Measurements from ENCODE around the gene DTNBP1.

The DTNBP1 gene

DNA sequence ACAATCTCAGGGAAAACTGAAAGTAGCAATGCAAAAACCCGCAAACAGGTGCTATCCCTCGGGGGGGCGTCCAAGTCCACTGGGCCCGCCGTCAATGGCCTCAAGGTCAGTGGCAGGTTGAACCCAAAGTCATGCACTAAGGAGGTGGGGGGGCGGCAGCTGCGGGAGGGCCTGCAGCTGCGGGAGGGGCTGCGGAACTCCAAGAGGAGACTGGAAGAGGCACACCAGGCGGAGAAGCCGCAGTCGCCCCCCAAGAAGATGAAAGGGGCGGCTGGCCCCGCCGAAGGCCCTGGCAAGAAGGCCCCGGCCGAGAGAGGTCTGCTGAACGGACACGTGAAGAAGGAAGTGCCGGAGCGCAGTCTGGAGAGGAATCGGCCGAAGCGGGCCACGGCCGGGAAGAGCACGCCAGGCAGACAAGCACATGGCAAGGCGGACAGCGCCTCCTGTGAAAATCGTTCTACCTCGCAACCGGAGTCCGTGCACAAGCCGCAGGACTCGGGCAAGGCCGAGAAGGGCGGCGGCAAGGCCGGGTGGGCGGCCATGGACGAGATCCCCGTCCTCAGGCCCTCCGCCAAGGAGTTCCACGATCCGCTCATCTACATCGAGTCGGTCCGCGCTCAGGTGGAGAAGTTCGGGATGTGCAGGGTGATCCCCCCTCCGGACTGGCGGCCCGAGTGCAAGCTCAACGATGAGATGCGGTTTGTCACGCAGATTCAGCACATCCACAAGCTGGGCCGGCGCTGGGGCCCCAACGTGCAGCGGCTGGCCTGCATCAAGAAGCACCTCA, 166.3 kb downstream of the DTNBP1 start:
- no peak for TF ChIP-seq SIN3A (IDR thresholded peaks at IDR 0.05; ENCODE audit: borderline replicate concordance, insufficient read depth, low read length)
- no peak for TF ChIP-seq POLR2AphosphoS5 (IDR thresholded peaks at IDR 0.05; ENCODE audit: low read depth, low read length)
- TF ChIP-seq, protein P1, sequence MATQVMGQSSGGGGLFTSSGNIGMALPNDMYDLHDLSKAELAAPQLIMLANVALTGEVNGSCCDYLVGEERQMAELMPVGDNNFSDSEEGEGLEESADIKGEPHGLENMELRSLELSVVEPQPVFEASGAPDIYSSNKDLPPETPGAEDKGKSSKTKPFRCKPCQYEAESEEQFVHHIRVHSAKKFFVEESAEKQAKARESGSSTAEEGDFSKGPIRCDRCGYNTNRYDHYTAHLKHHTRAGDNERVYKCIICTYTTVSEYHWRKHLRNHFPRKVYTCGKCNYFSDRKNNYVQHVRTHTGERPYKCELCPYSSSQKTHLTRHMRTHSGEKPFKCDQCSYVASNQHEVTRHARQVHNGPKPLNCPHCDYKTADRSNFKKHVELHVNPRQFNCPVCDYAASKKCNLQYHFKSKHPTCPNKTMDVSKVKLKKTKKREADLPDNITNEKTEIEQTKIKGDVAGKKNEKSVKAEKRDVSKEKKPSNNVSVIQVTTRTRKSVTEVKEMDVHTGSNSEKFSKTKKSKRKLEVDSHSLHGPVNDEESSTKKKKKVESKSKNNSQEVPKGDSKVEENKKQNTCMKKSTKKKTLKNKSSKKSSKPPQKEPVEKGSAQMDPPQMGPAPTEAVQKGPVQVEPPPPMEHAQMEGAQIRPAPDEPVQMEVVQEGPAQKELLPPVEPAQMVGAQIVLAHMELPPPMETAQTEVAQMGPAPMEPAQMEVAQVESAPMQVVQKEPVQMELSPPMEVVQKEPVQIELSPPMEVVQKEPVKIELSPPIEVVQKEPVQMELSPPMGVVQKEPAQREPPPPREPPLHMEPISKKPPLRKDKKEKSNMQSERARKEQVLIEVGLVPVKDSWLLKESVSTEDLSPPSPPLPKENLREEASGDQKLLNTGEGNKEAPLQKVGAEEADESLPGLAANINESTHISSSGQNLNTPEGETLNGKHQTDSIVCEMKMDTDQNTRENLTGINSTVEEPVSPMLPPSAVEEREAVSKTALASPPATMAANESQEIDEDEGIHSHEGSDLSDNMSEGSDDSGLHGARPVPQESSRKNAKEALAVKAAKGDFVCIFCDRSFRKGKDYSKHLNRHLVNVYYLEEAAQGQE (IDR thresholded peaks at IDR 0.05; ENCODE audit: insufficient read depth in 1 of 2, low read depth in 2 of 2, low read length in 2 of 2): no peak
- TF ChIP-seq TAF1 (IDR thresholded peaks at IDR 0.05; ENCODE audit: borderline replicate concordance, insufficient read depth, low read length): no peak
- TF ChIP-seq FOXP2 (optimal IDR thresholded peaks at IDR 0.05; ENCODE audit: borderline replicate concordance, extremely low read depth, extremely low read length, insufficient read depth): no peak

DNA sequence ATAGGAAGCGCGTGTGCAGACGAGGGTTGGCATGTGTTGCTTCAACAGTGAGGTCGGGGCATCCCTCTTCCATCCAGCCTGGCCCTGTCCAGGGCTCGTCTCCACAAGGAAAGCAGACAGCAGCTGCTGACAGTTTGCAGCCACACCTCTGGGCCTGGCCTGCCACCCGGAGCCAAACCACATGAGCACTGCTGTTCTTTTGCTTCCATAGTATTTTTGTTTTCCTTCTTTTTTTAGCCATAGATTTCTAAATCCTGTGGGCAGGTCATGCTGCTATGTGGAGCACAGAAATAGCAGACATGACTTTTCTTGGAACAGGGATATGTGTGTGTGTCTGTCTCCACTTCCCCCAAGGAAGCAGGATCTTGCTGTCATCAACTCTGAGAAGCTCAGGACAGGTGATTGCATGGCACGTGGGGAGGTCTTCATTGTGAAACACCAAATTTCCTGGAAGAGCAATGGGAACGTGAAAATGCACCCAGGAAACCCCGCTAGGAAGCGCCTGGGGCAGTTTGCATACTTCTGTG, 167.4 kb downstream of the DTNBP1 start:
- no peak for TF ChIP-seq SIN3A (IDR thresholded peaks at IDR 0.05; ENCODE audit: borderline replicate concordance, insufficient read depth, low read length)
- no peak for TF ChIP-seq FOXP2 (optimal IDR thresholded peaks at IDR 0.05; ENCODE audit: borderline replicate concordance, extremely low read depth, extremely low read length, insufficient read depth)

DNA sequence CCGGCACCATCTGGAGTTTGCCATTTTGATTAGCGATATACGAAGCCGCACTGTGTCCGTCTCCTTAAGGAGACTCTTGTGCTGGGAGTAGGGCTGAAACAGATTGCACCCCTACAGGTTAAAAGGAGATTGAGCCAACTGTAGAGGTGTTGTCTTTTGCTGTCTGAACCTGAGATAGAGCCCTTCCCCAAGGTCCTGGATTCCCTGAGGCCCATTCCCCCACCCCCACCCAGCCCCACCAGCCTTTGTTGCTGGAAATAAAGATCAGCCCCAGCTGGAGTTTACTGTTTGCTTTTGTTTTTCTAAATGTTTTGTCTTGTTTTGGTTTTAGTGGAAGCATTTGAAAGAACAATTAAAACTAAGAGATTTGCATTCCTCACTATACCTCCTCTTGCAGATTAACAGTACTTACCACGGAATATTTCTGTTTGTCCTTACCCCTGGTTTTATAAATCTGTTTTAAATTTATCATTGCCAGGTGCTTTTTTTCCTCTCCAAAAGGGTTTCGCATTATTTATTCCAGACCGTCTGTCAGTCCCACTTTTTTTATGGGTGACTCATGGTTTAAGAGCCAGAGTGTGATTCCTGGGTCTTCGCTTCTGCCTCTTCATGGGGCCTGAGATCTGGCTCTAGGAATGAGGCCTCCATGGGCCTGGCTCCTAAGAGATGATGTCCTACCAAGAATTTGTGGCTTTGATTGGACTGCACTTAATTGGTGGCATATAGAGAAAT, 169.2 kb downstream of the DTNBP1 start:
- TF ChIP-seq SIN3A (IDR thresholded peaks at IDR 0.05; ENCODE audit: borderline replicate concordance, insufficient read depth, low read length): no peak
- TF ChIP-seq, protein P1 (IDR thresholded peaks at IDR 0.05; ENCODE audit: insufficient read depth in 1 of 2, low read depth in 2 of 2, low read length in 2 of 2): no peak
- TF ChIP-seq FOXP2 (optimal IDR thresholded peaks at IDR 0.05; ENCODE audit: borderline replicate concordance, extremely low read depth, extremely low read length, insufficient read depth): no peak
- TF ChIP-seq TAF1 (IDR thresholded peaks at IDR 0.05; ENCODE audit: borderline replicate concordance, insufficient read depth, low read length): no peak
- TF ChIP-seq POLR2AphosphoS5 (IDR thresholded peaks at IDR 0.05; ENCODE audit: low read depth, low read length): no peak

DNA sequence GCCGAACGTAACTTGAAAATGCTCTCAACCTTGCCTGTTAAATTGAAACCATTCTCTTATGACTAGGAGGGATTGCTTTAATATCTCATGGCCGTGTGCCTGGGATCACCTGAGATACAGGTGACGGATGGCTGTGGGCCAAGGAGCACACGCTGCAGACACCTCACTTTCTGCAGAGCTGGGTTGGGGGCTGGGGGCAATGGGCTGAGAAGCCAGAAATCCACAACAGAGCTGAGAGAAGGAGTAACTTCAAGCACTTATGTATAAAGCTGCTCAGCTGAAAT, 170.9 kb downstream of the DTNBP1 start:
- TF ChIP-seq FOXP2 (optimal IDR thresholded peaks at IDR 0.05; ENCODE audit: borderline replicate concordance, extremely low read depth, extremely low read length, insufficient read depth): no peak
- no peak for TF ChIP-seq TAF1 (IDR thresholded peaks at IDR 0.05; ENCODE audit: borderline replicate concordance, insufficient read depth, low read length)
- TF ChIP-seq SIN3A (IDR thresholded peaks at IDR 0.05; ENCODE audit: borderline replicate concordance, insufficient read depth, low read length): no peak
- TF ChIP-seq, protein P1 (IDR thresholded peaks at IDR 0.05; ENCODE audit: insufficient read depth in 1 of 2, low read depth in 2 of 2, low read length in 2 of 2): no peak
- no peak for TF ChIP-seq POLR2AphosphoS5 (IDR thresholded peaks at IDR 0.05; ENCODE audit: low read depth, low read length)

DNA sequence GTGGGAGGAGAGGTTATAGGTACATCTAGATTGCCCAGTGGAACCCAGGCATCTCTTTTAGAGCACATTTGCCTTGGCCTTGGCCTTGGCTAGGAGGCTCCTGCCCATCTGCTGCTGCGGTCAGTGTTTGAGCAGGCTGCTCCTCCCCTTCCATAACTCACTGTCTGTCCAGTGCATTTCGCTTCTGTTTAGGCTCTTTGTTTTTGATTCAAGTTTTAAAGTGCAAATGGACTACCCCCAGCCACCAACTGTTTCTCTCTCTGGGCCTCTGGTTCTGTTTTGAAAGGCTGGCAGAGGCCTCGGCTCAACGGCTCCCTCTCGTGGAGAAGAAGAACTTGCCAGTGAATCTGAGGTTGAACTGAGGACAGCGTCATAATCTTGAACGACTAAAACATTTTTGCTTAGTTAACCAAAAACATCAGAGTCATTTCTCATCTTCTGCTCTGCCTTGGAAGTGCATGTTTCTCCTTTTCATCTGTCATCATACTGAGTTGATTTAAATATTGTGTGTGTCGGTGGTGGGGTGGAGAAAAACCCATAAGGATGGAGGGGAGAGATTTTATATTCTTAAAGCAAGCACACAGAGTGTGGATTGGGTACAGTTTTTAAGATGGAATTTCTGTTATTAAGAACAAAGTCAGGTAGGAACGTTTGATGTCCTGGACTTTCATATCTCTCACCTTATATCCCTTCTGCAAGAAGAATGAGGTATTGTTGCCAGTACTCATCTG, 171.4 kb downstream of the DTNBP1 start:
- TF ChIP-seq POLR2AphosphoS5 (IDR thresholded peaks at IDR 0.05; ENCODE audit: low read depth, low read length): no peak
- no peak for TF ChIP-seq TAF1 (IDR thresholded peaks at IDR 0.05; ENCODE audit: borderline replicate concordance, insufficient read depth, low read length)
- no peak for TF ChIP-seq FOXP2 (optimal IDR thresholded peaks at IDR 0.05; ENCODE audit: borderline replicate concordance, extremely low read depth, extremely low read length, insufficient read depth)
- TF ChIP-seq, protein P1 (IDR thresholded peaks at IDR 0.05; ENCODE audit: insufficient read depth in 1 of 2, low read depth in 2 of 2, low read length in 2 of 2): no peak
- TF ChIP-seq SIN3A (IDR thresholded peaks at IDR 0.05; ENCODE audit: borderline replicate concordance, insufficient read depth, low read length): no peak

Measured in PFSK-1 (cell line).